GM19035 (cell line): ENCODE data around the gene PPP2R5D.
A peak's percentile ranks its signal among the peaks of the same experiment; 100 is the strongest.

Experiments
- ATAC-seq: cut with Tn5 transposase; IDR thresholded peaks from one replicate; pipeline ENCODE4 v1.9.1; 2021; ENCODE audit not compliant: unreplicated experiment

PPP2R5D gene

DNA sequence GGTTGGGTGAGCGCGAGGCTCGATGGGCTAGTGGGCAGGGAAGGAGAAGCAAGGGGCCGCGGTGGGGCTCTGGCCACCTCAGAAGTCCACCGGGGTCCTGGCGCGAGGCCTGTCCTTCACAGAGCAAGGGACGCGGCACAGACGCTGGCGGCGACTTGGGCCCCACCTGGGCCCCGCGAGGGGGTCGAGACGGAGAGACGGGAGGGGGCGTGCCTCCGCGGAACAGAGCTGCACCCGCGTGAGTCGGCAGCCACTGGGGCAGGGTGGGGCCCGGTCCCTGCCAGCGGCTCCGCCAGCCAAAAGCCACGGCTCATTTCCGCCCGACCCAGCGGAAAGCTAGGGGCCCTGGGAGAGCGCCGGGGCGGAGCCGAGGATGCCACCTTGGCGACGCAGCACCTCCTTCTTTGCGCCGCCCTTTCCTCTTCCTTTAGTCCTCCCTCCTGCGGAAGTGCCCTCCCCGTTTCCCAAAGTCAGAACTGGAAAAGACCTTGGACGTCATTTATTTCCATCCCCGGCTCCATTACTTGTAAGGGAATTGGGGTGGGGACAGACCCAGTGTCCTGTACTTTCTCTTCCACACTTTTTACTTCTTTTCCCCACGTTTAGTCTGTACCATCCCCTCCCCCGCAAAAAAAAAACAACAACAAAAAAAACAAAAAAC lies 69.3 kb downstream of the PPP2R5D start, which contains the start of gene CUL7:
CUL7 (minus strand) TSS at position 307 of the 661 bp plus-strand sequence. CDS start 1,063 bp downstream, outside the sequence.
- ATAC-seq = peak; percentile 86

- no peak for ATAC-seq
Observed at GRCh38 chr6:43054206-43054943, 70.0 kb downstream of the PPP2R5D start.

- no peak for ATAC-seq
Observed at GRCh38 chr6:43055966-43056365, 71.6 kb downstream of the PPP2R5D start.

- no peak for ATAC-seq
Observed at GRCh38 chr6:43058531-43058930, 74.2 kb downstream of the PPP2R5D start.

- peak; percentile 90 for ATAC-seq
Observed at GRCh38 chr6:43059168-43060033, 75.0 kb downstream of the PPP2R5D start, which contains the start of the genes KLC4 and MRPL2. KLC4 (plus strand) TSS chr6:43059631; CDS start chr6:43061336, 1,705 bp downstream. MRPL2 (minus strand) TSS chr6:43059434; CDS start chr6:43059381, 53 bp downstream.

- no peak for ATAC-seq
Observed at GRCh38 chr6:43060034-43060754, 75.8 kb downstream of the PPP2R5D start.

- ATAC-seq = no peak
Observed at GRCh38 chr6:43060755-43061633, 76.6 kb downstream of the PPP2R5D start.

DNA sequence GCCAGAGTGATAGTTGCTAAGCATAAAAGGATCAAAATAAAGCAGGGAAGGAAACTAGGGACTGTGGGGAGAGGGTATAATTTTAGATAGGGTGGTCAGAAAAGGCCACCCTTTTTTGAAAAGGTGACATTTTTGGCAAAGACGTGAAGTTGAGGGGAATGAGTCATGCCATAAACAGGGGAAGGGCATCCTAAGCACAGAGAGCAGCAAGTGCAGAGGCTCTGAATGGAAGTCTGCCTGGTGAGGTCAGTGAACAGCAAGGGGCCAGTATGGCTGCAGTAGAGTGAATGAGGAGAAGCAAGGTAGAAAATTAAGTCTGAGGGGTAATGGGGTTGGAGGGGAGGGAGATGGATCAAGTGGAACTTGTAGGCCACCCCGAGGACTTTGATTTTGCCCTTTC lies 77.5 kb downstream of the PPP2R5D start:
- no peak for ATAC-seq
